ENCODE data around the gene CNOT10.

The CNOT10 gene

GRCh38 chr3:32819551-32820348 is 134.8 kb downstream of the CNOT10 start:
- no peak for DNase-seq (ENCODE audit: low read depth)
- TF ChIP-seq CTCF (IDR thresholded peaks at IDR 0.05; ENCODE audit: control insufficient read depth, insufficient read depth, low read depth, low read length, missing control alignments) = no peak
- H3K4me3 ChIP-seq (ENCODE audit: control insufficient read depth, low read depth, low read length) = no peak overlapping the region

DNA sequence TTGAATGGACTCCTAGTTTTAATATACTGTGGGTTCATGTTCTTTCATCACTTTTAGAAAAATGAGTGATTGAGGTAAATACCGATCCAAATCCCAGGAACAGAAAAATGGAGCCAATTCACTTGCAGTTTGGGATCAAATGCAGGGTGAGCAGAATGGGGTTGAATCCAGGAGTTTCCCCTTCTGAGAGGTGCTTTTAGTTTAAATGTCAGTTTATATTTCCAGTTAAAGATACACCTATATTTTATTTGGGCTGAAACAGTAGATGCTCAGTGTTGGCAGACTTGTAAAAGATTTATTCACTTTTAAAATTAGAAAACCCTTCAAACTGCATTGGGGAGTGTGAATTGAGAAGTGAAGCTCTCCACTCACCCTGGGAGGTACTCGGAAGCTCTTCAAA is 135.4 kb downstream of the CNOT10 start:
- no peak for TF ChIP-seq CTCF (IDR thresholded peaks at IDR 0.05; ENCODE audit: control insufficient read depth, insufficient read depth, low read depth, low read length, missing control alignments)
- DNase-seq (ENCODE audit: low read depth) = no peak
- H3K4me3 ChIP-seq (ENCODE audit: control insufficient read depth, low read depth, low read length) = no peak overlapping the region

- TF ChIP-seq CTCF (IDR thresholded peaks at IDR 0.05; ENCODE audit: control insufficient read depth, insufficient read depth, low read depth, low read length, missing control alignments) = no peak
- DNase-seq (ENCODE audit: low read depth) = no peak
- no peak overlapping the region for H3K4me3 ChIP-seq (ENCODE audit: control insufficient read depth, low read depth, low read length)
Measured at GRCh38 chr3:32820971-32821685, 136.1 kb downstream of the CNOT10 start.

DNA sequence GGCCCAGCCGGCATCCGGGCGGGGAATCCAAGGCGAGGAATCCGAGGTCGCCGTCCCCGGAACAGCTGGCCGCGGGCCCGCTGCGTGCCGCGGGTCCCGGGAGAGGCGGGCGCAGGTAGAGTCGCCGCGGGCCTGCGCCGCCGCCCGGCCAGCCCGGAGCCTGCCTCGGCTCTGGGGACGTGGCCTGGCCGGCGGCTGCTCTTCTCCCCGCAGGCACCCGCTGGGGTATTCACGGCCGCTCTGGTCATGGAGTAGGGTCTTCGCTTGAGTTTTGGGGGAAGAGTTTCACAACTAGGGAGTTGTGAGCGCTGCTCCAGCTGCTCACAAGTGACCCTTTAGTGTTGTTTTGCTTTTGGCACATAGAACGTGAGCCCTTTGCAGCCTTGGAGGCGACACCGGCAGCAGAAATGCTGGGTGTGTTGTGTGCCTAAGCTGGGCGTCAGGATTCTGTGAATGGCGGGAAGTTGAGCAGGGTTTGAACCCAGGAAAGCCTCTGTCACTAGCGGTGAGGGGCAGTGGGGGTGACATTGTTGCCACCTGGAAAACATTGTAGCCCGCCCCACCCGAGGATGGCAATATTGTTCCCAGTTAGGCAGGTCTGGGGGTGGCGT is 136.8 kb downstream of the CNOT10 start:
- TF ChIP-seq CTCF (IDR thresholded peaks at IDR 0.05; ENCODE audit: control insufficient read depth, insufficient read depth, low read depth, low read length, missing control alignments) = no peak
- H3K4me3 ChIP-seq (ENCODE audit: control insufficient read depth, low read depth, low read length) = no peak overlapping the region
- no peak for DNase-seq (ENCODE audit: low read depth)

DNA sequence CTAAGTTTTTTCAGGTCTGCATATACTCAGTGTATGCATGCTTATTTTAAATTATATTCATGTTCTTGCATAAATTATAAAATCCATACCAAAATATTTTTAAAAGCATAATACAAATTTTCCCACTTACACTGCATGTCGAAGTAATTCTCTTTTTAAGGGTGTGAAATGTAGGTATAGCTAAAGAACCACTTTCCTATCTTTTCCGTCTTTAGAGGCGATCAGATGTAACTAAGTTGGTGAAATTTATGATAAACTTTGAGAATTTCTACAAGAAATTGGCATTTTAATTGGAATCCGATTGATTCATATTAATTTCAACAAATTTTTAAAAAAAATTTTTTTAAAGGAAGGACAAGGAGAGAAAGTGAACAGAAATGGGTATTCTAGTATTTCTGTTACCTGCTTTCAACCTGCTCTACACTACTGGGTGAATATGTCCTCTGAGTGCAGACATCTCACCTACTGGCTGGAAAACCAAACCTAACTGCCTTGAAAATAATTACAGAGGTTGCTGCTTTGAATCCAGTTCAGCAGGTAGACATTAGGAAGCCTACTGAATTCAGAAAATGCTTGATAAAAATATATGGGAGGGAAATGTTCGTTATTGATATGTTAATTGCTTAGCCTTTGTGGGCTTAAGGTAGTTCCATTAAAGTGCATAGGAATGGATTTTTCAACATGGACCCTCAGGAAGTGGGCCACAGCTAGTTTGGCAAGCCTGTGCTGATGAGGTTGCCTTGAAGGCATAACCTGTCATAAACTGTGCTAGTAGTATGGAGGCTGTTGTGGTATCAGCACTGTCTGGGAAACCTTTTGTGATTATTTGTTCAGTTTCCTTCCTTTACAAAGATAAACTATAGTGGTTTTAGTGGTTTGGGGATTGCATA is 137.9 kb downstream of the CNOT10 start:
- TF ChIP-seq CTCF (IDR thresholded peaks at IDR 0.05; ENCODE audit: control insufficient read depth, insufficient read depth, low read depth, low read length, missing control alignments) = no peak
- H3K4me3 ChIP-seq (ENCODE audit: control insufficient read depth, low read depth, low read length) = no peak overlapping the region
- DNase-seq (ENCODE audit: low read depth) = no peak
